NCI-H1105 (cell line): ENCODE data around the gene PITPNM3.

Experiments used
- DNase-seq: peaks from one replicate; lab custom pipeline; 2025; lab: John Stamatoyannopoulos, UW

PITPNM3 gene

GRCh38 chr17:6462692-6463091, 93.7 kb downstream of the PITPNM3 start:
- no peak for DNase-seq

- no peak for DNase-seq
Measured at GRCh38 chr17:6461792-6462524, 94.4 kb downstream of the PITPNM3 start.

- no peak for DNase-seq
Measured at GRCh38 chr17:6461246-6461645, 95.1 kb downstream of the PITPNM3 start.

- DNase-seq, result no peak
Measured at GRCh38 chr17:6460531-6461161, 95.7 kb downstream of the PITPNM3 start.

GRCh38 chr17:6458460-6458950, 97.8 kb downstream of the PITPNM3 start:
- DNase-seq, result no peak

- no peak for DNase-seq
Measured at GRCh38 chr17:6457688-6458459, 98.5 kb downstream of the PITPNM3 start.

- no peak for DNase-seq
Measured at GRCh38 chr17:6456914-6457687, 99.3 kb downstream of the PITPNM3 start.

- DNase-seq, result no peak
Measured at GRCh38 chr17:6456321-6456720, 100.0 kb downstream of the PITPNM3 start.

- DNase-seq, result no peak
Measured at GRCh38 chr17:6455321-6455705, 101.0 kb downstream of the PITPNM3 start.

- no peak for DNase-seq
Measured at GRCh38 chr17:6454495-6455320, 101.6 kb downstream of the PITPNM3 start.

- DNase-seq, result no peak
Measured at GRCh38 chr17:6453279-6454024, 102.9 kb downstream of the PITPNM3 start.

GRCh38 chr17:6452471-6453266, 103.7 kb downstream of the PITPNM3 start:
- no peak for DNase-seq

- DNase-seq, result no peak
Measured at GRCh38 chr17:6450926-6451832, 105.2 kb downstream of the PITPNM3 start.

- no peak for DNase-seq
Measured at GRCh38 chr17:6449307-6449706, 107.0 kb downstream of the PITPNM3 start.

- DNase-seq, result no peak
Measured at GRCh38 chr17:6448473-6448872, 107.9 kb downstream of the PITPNM3 start.

- no peak for DNase-seq
Measured at GRCh38 chr17:6446516-6447100, 109.7 kb downstream of the PITPNM3 start.

- DNase-seq, result no peak
Measured at GRCh38 chr17:6444571-6445335, 111.6 kb downstream of the PITPNM3 start.
